ENCODE data around the gene MORN5. TPM values are rescaled to one million over a fixed set of nuclear protein-coding genes. Genes with fewer than 3 reads are reported as not detected.
"Not testable (repeated sequence)": the region's sequence is repeated elsewhere in the genome, so short reads cannot be mapped to it uniquely, and the experiment has no call there.

MORN5 gene
- total RNA-seq (2014; rRNA removed) = not detected in 2 replicates
- not detected for polyA plus RNA-seq (2012)

DNA sequence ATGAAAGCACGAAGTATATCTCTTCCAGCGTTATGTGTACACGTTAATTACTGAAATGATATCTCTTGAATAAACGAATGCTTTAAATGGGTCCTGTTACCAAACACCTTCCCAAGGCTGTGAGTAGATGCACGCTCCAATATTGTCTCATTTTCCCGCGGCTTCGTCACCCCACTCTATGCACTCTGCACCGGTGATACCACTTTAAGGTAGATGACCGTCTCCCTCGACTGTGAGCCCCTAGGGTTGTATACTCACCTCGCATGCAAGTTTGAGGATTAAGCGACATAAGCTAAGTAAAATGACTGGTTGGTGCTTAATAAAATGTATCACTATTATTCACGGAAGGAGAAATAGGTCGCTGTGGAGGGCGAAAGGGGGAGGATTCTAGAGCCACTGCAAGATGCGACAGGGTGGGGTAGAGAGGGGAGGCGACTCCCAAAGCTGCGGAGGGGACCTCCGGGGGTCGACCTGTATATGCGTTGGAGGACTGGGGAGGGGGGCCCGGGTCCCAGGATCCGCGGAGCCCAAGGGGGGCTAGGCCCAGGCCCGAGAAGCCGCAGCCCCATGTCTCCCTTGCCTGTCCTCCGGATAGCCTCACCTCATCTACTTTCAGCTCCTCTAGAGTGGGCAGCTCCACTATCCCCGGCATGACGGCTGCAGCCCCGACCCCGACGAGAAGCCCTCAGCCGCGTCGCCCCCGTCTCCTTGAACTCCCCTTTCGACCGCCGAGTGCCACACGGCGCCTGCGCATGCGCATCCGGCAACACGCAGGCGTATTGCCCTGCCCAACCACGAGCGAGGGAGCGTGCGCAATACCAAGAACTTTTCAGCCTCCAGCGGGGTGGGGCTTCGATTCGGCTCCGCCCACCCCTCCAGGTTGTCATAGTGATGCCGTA lies at the start of gene MORN5, which contains the start of gene NDUFA8:
MORN5 (plus strand) TSS at position 883 of the 899 bp plus-strand sequence. CDS start 65 bp downstream, outside the sequence.
NDUFA8 (minus strand) TSS at position 754 of the 899 bp plus-strand sequence; CDS start at position 652, 102 bp downstream.
- DNase-seq (ENCODE audit: low read depth) = peak; percentile 95

DNA sequence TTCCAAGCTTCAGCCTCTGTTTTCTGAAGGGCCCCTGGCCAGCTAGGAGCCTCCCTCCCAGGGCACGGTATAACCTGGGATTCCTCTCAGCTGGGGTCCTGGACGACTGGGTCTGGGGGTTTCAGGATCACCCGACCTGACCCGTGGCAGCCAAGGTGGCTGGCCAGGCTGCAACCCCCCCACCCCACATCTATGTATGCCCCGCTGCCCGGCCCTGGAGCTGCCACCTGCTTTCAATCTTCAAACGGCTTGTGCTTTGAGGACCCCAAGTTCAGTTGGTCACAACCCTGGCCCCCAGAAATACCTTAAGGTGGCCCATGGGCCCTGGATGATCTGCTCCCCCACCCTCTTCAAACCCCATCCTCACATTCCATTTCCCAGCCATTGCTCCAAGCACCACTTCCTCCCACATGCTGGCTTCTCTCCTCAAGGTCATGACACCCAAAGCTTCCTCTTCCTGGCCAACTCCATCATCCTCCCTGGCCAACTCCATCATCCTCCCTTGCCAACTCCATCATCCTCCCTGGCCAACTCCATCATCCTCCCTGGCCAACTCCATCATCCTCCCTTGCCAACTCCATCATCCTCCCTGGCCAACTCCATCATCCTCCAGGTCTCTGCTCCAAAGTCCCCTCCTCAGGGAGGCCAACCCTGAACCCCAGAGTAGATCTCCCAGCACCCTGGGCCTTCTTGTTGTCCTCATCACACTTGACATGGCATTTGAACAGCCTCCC lies 49.4 kb upstream of the MORN5 start:
- no peak for DNase-seq (ENCODE audit: low read depth)

DNA sequence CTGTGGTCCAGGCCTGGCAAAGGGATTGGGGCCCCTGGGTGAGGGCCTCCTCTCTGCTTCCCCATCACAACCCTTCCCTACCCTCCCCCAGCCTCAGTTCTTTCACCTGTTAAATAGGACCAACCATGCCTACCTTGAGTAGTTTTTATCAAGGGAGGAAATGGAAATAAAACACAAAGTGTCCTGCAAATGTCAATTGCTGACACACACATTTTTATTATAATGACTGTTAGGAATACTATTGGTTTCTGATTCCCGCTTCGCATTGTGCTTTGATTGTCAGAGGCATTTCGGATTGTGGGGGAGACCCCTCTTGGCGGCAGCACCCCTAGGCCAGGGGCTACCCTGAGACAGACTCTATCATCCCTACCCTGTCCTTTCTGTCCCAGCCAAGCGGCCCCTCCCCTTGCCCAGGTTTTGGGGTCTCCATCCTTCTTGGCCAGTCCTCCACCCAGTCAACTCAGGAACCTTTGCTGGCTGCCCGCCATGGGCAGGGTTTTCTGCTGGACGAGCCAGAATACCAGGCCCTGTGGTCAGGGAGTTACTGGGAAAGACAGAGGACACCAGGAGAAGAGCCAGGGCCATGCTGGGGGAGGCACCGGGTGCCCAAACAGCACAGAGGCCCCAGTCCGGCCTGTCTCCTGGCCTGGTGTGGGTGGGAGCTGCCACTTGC lies 48.2 kb upstream of the MORN5 start:
- no peak for DNase-seq (ENCODE audit: low read depth)

DNA sequence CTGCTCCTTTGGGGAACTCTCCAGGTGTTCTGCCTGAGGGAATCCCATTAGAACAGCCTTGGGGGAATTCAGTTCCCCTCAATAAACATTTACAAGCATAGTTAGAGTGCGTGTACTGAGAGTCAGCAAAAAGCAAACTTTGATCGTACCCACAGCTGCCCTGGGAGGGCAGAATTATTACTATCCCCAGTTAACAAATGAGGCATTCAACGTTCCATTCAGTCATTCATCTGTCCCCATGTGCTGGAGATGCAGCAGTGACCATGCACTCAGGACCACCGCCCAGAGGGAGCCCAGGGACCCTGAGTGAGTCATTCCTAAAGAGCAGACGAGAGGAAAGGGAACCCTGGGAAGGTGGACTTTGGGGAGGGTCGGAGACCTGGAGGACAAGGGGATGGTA lies 47.5 kb upstream of the MORN5 start:
- DNase-seq (ENCODE audit: low read depth) = no peak

DNA sequence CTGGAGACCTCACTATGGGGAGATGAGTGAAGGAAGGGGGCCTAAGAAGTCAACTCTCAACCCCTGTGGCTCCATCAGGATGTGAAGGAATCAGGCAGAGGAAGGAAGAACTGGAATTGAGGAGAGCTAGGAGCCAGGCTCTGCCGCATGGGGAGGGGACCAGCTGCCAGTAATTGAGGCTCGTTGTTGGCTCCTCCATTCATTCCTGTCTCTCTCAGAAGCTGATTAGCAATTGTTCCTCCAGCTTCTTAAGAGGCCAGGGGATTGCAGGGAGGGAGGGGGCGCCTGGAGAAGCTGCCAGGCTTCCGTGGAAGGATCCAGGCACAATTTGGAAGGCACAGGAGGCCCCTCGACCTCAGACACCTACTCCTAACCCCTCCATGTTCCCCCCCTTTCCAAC lies 46.1 kb upstream of the MORN5 start:
- DNase-seq (ENCODE audit: low read depth) = no peak

DNA sequence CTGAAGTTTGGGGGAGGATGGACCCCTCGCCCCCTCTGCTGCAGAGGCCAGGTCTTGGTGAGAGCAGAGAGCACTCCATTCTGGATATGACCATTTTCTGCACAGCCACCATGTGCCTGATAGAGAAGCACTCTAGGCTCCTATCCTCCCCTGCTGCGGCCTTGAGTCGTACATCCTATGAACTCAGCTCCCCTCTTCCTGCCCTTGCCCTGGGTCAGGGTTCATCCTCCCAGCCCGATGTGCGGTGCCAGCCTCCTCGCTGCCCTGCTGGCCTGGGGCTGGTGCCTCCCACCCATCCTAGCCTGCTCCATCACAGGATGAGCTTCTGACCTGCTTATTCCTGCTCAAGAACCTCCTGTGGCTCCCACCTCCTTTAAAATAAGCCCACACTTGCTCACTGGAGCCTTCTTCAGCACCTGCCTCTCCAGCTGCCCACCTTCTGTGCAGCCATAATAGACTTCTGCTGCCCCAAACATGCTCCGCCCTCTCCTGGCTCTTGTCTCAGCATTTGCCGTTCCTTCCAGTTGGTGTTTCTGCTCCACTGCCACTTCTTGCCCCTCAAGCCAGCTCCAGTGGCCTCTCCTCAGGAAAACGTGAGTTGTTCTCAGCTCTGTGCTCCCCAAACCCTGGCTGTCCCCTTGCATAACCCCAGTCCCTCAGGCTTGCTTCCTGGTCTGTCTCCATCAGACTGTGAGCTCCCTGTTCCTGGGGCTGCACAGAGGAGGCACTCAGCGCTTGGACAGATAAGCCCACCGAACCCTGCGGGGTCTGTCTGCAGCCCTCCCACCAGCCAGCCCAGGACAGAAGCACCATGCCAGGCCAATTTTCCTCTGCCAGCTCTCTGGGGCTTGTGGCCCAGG lies 44.3 kb upstream of the MORN5 start:
- DNase-seq (ENCODE audit: low read depth) = no peak

DNA sequence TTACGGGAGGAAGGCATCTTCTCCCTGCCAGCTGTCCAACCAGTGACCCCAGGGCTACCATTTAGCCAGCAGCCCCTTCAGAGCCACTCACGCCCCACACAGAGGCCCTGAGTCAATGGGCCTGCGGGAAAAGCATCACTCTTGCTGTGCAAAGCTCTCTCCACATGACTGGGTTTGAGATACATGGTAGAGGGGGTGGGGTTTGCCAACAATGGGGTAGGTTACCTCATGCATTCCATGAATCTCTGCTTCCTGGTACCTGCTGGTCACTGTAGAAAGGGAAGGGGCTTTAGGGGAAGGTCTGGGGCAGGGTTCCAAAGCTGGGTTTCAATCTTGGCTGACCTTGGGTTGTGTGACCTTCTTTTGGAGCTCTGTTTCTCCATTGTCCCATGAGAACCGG lies 43.7 kb upstream of the MORN5 start:
- no peak for DNase-seq (ENCODE audit: low read depth)

DNA sequence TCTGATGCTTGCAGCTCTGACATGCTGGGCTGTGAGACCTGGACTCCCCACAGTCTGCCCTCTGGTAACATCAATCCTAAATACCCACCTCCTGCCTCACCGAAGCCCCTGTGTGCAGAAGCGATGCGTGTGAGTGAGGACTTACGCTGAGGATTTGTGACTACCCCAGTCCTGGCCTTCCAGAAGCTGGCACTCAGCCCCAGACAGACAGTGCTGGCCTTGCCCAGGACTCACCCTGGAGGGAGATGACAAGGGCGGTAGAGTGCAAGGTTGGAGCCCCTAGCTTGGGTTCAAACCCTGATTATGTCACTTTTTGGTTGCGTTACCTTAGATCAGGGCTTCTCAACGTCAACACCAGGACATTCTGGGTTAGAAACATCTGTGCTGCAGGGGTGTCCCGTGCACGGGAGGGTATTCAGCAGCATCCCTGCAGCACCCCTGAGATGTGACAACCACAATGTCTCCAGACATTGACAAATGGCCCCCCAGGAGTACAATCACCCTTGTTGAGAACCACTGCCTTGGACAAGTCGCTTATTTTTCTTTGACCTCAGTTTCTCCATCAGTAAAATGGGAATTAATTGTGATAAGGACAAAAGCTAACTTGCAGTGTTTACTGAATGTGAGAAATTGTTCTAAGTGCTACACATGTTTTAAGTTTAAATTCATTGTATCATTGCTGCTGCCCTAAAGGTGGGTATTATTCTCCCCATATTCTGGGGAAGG lies 43.1 kb upstream of the MORN5 start:
- DNase-seq (ENCODE audit: low read depth) = no peak

DNA sequence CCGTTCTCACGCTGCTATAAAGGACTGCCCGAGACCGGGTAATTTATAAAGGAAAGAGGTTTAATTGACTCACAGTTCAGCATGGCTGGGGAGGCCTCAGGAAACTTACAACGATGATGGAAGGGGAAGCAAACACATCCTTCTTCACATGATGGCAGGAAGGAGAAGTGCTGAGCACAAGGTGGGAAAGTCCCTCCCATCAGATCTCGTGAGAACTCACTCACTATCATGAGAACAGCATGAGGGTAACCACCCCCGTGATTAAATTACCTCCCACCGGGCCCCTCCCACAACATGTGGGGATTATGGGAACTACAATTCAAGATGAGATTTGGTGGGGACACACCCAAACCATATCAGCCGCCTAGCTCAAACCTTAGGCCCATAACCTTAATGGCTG lies 42.5 kb upstream of the MORN5 start:
- not testable (repeated sequence) for DNase-seq (ENCODE audit: low read depth)

DNA sequence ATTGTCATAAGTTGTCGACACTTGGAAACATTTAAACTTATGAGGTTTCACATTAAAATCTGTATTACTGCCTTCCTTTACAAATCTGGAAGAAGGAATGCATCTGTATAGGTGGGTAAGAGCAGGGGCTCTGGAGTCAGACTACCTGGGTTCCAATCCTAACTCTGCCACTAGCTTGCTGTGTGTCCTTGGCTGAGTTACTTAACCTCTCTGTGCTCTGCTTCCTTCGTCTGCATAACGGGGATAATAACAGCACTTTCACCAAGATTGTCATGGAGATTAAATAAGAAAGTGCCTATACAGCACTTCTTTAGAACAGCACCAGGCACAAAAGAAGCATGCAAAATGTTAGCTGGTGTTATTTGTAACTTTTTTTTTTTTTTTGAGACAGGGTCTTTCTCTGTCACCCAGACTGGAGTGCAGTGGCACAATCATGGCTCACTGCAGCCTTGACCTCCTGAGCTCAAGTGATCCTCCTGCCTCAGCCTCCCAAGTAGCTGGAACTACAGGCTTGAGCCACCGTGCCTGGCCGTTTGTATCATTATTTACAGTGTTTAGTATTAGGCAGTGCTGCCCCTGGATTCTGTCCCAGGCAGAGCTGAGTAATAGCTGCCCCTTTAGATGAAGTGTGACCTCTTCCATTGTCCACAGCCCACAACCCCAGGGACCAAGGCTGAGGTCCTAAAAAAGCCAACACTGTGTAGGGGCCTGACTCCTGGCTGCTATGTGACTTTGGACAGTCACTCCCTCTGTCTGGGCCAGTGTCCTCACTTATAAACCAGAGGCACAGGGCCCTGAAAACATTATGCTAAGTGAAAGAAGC lies 41.2 kb upstream of the MORN5 start:
- no peak for DNase-seq (ENCODE audit: low read depth)

DNA sequence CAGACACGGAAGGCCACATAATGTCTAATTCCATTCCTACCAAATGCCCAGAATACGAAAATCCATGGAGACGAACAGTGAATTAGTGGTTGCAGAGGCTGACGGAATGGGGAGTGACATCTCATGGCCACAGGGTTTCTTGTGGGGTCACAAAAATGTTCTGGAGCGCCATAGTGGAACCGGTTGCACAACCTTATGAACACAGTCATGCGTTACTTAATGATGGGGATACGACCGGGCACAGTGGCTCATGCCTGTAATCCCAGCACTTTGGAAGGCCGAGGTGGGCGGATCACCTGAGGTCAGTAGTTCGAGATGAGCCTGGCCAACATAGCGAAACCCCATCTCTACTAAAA lies 40.6 kb upstream of the MORN5 start:
- no peak for DNase-seq (ENCODE audit: low read depth)

DNA sequence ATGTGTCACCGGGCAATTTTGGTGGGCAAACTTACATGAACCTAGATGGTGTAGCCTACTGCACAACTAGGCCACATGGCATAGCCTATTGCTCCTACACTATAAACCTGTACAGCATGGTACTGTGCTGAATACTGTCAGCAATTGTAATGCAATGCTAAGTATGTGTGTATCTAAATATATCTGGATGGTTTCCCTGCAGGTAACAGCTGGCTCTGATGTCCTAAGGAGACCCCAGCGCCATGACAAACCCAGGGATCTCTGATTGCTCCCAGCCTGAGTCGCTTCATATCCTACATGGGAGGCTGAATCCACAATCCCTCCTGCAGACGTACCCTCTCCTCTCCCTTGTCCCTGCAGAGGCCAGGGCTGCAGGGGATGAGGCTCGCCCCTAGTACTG lies 40.0 kb upstream of the MORN5 start:
- DNase-seq (ENCODE audit: low read depth) = no peak

DNA sequence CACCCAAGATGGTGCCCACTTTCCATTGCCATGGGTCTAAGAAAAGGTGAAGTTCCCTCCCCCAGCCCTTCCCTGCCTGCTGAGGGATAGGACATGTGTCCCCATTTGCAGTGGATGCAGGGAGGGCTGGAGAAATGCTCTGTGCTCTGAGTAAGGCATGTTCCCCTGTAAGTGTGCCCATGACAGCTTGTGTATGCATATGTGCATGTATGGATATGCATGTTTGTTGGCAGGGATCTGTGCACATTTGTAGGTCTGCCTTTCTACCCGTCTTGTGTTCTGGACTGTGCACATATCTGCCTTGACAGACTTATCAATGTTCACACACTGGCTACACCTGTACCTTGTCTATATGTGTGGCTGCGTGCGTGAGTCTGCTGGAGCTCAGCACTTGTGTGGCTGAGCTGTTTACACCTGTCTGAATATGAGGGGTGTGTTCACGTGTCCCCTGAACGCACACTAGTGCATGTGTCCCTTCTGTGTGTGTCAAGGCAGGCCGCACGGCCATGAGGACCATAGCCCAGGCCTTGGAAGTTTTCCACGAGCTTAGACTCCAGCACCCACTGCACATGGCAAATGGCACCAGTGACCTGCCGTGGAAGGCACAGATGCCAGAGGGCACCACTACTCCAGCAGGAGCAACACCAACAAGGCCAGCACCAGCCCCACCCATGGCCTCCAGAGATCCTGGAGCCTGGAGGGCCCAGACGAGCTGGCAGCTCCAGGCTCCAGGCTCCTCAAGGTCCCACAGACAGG lies 39.2 kb upstream of the MORN5 start:
- DNase-seq (ENCODE audit: low read depth) = no peak

DNA sequence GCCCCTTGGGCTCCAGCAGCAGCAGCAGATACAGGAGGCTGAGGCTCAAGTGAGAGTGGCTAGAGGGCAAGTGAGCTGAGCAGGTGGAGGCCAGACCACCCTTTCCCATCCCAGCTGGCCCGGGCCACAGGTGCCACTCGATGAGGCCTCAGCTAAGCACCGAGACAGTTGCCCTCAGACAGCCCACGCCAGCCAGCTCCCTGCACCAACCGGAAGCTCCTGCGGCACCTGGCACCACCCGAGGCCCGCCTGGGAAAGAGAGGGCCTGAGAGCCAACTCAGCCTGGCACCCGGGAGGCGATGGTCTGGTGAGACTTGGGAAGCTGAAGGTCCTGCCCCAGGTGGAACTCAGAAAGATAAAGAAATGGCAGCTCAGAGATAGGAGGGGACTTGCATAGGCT lies 38.3 kb upstream of the MORN5 start:
- DNase-seq (ENCODE audit: low read depth) = no peak

DNA sequence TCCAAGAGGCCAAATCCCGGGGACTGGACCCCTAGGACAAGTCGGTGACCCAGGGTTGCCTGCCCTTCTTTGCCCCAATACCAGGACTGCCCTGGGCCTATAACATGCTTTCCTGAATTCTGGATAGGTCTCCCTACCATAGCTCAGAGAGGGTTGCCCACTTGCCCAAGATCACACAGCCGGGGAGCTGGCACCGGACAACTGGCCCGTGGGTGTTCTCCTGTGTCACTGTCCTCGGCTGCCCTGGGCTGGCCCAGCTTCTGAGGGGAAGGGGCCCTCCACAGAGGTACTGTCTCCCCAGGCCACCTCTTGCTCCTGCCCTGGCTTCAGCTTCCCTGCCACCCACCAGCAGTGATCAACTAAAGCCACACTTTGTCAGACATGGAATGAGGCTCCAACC lies 37.8 kb upstream of the MORN5 start:
- no peak for DNase-seq (ENCODE audit: low read depth)

DNA sequence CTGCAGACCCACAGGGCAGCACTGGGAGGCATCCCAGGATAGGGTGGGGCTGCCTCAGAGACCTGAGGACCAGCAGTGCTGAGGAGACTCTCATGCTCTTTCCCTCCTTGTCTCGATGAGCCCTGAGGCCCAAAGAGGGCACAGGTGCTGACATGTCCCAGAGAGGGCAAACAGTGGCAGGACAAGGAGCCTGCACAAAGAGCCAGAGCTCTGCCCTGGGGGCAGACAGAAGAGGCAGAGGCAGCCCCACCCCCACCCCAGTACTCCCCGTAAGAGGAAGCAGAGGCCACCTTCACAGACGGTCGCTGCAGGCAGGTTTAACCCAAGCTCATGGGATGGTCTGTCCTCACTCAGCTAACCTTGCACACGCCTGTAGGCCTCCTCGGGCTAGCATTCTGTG lies 37.2 kb upstream of the MORN5 start:
- no peak for DNase-seq (ENCODE audit: low read depth)

DNA sequence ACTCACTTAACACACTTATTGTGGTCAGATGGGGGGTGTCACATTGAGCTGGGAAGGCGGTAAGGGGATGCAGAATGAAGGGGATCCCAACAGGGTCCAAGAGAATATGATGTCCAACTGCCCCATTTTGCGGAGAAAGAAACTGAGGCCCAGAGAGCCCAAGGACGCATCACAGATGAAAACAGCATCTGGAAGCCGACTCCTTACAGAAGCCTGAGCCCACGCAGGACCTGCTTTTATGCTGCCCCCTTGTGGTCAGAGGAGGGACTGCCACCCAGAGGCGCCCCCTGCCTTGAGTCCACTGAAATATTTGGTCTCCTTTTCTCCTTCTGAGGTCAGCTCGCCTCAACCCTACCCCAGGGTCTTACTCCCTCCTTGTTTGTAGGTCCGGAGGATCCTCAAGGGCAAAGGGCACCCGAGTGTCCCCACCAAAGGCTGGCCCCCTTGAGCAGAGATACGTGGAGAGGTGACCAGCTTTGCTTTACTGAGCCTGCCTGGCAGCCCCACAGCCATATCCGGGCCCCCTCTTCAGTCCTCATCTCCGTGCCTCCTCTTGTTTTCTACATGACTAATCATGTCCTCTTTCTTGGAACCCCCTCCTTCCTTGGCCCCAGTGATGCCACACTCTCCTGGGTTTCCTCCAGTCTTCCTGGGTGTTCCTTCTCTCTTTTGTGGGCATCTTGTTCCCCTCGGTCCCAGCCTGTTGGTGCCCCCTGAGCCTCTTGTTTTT lies 36.6 kb upstream of the MORN5 start:
- DNase-seq (ENCODE audit: low read depth) = peak; percentile 65

DNA sequence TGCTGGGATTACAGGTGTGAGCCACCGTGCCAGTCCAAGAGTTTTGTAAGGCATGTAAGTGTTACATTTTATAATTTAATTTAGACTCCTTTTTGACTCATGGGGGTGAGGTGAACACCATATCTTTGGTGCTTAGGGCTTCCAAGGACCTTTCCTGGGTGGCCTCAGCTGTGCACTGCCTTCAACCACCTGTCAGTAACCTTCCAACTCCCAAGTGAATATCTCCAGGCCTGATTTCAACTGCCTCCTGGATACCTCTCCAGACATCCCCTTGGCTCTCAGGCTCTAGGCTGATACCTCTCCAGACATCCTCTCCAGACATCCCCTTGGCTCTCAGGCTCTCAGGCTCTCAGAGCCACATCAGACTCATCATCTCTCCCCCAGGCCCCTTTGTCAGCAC lies 35.7 kb upstream of the MORN5 start:
- no peak for DNase-seq (ENCODE audit: low read depth)

All from LHCN-M2 (cell line).